ENCODE measurements around the gene DNAJC22.
"Not testable (repeated sequence)": the region's sequence is repeated elsewhere in the genome, so short reads cannot be mapped to it uniquely, and the experiment has no call there.

Gene DNAJC22

DNA sequence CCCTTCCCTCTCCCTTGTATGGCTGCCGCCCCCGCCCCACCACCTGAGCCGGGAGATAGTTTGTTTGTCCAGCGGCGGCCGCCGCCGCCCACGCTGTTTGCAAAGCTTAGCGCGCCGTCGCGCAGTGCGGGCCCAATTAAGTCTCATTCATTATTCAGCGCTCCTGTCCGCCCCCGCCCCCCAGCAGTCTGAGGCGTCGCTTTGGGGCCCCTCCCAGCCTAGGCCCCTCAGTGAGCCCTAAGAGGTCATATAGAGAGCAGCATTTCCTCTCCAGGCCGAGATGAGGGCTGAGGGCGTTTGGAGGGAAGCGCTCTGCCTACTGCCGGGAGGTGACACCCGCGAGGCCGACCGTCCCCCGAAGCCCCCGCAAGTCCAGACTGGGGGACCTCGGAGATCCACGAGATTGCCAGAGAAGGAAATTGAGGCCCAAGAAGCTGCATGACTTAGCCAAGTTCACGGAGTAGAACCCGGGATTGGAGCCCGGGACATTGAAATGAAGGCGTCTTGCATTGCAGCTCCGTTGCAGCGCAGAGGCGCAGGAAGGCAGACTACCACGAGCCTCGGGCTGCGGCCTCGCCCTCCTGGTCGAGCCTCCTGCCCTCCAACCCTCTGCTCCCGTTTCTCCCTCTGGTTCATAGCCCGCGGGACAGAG is at the start of gene DNAJC22:
TSS of gene DNAJC22 (plus strand) at position 230 of the 652 bp plus-strand sequence. CDS start 1,985 bp downstream, outside the sequence.
- DNase-seq (ENCODE audit: low read depth), result no peak

DNA sequence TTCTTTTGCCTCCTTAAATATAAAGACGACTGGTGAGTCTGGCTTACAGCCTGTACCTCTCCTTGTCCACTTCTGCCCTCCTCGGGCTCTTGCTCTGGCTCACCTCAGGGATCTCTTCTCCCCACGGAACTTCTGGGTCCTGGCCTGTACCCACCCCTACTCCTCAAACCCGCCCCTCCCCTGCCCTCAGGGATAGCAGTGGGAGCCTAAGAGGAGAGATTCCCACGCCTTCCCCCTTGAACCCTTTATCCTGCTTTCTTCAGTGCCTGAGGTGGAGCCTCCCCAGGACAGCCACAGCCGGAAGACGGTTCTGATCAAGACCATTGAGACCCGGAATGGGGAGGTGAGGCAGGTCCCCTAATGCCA is 49.0 kb upstream of the DNAJC22 start:
- DNase-seq (ENCODE audit: low read depth), result no peak

DNA sequence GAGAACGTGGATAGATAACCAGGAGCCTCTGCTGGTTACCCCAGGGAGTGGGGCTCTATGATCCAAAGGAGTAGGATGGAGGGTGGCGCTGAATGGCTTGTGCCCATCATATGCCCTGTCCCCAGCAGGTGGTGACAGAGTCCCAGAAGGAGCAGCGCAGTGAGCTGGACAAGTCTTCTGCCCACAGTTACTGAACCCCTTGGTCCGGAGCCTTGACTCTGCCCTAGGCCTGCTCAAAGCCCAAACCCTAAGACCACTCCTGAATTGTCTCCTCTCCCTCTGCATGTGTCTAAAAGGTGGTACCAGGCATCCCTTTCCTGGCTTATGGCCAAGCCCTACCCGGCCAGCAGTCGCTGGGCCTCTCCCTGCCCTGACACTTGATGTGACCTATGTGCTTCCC is 48.5 kb upstream of the DNAJC22 start:
- no peak for DNase-seq (ENCODE audit: low read depth)

- no peak for DNase-seq (ENCODE audit: low read depth)
These were observed 44.9 kb upstream of the DNAJC22 start for GRCh38 chr12:49301760-49302159.

DNA sequence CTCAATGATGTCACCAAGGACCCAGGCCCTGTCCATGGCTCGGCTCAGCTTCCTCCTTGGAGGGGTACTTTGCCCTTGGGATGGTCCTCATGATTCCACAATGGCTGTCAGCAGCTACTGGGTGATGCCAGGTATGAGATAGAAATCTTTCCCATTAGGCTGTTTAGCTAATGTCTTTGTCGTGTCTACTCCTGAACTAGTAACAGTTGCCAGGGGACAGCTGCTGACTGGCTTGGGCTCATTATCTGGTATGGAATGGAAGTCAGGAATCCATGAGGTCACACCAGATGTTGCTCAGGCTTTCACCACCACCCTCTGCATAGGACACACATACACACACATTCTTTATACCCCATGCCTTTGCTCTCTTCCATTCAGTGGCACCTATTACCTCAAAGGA is 42.5 kb upstream of the DNAJC22 start:
- no peak for DNase-seq (ENCODE audit: low read depth)

DNA sequence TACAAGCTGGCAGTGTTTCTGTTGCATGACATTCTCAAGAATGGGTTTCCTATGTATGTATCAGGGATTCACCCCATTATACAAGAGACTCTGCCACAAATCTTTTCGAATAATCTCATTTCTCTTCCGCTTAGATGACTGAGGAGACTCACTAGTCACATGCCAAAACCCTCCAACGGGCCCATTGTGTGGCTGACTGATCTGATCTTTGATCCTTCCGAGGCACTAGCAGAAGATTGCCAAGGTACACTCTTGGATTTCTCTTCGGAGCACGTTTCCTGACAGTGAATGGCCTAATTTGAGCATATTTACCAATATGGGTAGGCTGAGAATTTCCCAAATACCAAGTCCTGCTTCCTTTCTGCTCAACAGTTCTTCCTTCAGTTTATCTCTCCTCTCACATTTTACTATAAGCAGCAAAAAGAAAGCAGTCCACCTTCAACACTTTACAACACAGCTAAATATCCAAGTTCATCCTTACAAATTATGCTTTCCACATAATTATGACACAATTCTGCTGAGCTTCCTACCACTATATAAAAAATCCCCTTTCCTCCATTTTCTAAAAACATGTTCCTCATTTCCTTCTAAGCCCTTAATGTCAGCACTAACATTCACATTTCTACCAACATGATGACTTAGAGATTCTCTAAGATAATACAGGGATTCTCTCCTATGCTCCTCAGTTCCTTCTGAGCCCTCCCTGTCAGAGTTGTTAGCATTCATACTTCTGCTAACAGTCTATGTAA is 40.8 kb upstream of the DNAJC22 start:
- no peak for DNase-seq (ENCODE audit: low read depth)

- DNase-seq (ENCODE audit: low read depth), result no peak
These were observed 37.3 kb upstream of the DNAJC22 start for GRCh38 chr12:49309386-49309785.

- not testable (repeated sequence) for DNase-seq (ENCODE audit: low read depth)
These were observed 36.2 kb upstream of the DNAJC22 start for GRCh38 chr12:49310451-49311000.

DNA sequence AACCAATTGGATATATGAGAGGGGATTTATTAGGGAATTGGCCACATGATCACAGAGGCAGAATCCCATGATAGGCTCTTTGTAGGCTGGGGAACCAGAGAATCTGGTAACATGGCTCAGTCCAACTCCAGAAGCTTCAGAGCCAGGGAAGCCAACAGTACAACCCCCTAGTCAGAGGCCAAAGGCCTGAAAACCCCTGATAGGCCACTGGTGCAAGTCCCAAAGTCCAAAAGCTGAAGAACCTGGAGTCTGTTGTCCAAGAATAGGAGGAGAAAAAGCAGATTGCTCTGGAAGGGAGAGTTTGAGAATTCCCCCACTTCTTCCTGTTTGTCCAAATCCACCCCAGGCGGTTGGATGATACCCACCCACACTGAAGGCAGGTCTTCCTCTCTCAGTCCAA is 31.9 kb upstream of the DNAJC22 start:
- no peak for DNase-seq (ENCODE audit: low read depth)

GRCh38 chr12:49317118-49317517 is 29.6 kb upstream of the DNAJC22 start:
- not testable (repeated sequence) for DNase-seq (ENCODE audit: low read depth)

- not testable (repeated sequence) for DNase-seq (ENCODE audit: low read depth)
These were observed 26.1 kb upstream of the DNAJC22 start for GRCh38 chr12:49320411-49321103.

- DNase-seq (ENCODE audit: low read depth), result no peak
These were observed 24.4 kb upstream of the DNAJC22 start for GRCh38 chr12:49322367-49322707.

DNA sequence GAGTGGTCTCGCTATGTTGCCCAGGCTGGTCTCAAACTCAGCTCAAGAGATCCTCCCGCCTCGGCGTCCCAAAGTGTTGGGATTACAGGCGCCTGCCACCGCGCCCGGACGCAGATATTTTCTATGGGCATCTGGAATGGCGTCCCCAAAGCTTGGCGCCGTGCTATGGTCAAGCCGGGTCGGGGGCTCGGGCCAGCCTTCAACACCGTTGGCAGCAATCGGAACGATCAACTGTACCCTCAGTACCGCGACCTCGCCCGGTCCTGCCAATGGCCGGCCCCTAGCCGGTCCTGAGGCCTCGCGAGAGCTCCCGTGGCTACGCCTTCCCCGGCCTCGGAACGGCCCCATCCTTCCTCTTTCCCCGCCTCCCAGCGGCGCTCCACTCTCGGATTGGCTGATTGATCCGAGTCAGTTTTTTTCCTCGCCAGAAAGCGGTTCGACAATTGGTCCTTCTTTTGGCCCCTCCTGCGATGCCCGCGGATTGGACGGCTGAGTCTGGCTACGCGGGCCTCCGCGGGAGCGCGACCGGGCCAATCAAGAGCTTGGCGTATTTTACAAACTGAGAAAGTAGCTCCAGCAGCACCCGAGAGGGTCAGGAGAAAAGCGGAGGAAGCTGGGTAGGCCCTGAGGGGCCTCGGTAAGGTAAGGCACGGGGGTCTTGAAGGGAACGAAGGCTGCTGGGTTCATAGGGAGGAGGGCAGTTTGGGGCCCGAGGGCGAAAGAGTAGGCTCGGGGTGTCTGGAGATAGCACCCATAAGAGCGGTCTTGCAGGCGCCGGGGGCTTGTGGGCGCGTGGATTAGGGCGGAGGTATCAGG is 23.8 kb upstream of the DNAJC22 start, which contains the start of gene TROAP:
TSS of gene TROAP (plus strand) at position 548 of the 816 bp plus-strand sequence. CDS start 354 bp downstream, outside the sequence.
- peak; percentile 99 for DNase-seq (ENCODE audit: low read depth)

- DNase-seq (ENCODE audit: low read depth), result no peak
These were observed 23.1 kb upstream of the DNAJC22 start for GRCh38 chr12:49323524-49324097.

GRCh38 chr12:49325606-49326005 is 21.1 kb upstream of the DNAJC22 start:
- DNase-seq (ENCODE audit: low read depth), result no peak

DNA sequence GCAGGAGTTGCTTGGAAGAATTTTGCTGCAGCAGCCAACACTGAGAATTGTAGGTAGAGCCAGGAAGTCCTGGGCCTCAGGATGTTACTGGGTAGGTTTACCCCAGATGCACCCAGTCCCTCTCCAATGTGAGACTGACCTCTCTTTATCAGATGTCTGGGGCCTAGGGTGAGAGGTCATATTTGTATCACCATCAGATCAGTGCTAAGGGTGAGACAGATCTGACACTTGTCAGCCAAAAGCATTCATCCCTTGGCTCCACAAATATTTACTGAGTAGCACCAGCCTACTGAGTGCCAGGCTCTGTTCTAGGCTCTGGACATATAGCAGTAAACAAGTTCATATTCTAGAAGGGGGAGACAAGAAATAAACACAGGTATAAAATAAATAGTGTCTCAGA is 19.3 kb upstream of the DNAJC22 start:
- DNase-seq (ENCODE audit: low read depth), result no peak

DNA sequence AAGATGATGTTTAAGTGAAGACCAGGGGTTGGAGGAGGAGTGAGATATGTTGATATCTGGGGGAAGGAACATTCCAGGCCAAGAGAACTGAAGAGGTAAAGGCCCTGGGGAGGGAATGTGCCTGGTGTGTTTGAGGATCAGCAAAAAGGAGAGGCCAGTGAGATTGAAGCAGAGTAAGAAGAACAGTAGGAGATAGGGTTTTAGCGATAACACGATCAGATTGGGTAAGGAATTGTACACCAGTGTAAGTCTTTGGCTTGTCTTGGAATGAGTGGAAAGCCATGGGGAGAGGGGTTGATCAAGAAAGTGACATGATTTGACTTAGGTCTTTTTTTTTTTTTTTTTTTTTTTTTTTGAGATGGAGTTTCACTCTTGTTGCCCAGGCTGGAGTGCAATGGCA is 18.8 kb upstream of the DNAJC22 start:
- no peak for DNase-seq (ENCODE audit: low read depth)

GRCh38 chr12:49328816-49329215 is 17.9 kb upstream of the DNAJC22 start:
- no peak for DNase-seq (ENCODE audit: low read depth)

DNA sequence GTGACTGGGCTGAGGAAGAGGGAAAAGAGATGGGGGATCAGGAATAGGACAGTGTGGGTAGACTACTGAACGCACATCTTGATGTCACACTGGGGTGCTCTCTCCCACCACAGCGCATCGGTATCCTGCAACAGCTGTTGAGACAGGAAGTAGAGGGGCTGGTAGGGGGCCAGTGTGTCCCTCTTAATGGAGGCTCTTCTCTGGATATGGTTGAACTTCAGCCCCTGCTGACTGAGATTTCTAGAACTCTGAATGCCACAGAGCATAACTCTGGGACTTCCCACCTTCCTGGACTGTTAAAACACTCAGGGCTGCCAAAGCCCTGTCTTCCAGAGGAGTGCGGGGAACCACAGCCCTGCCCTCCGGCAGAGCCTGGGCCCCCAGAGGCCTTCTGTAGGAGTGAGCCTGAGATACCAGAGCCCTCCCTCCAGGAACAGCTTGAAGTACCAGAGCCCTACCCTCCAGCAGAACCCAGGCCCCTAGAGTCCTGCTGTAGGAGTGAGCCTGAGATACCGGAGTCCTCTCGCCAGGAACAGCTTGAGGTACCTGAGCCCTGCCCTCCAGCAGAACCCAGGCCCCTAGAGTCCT is 16.6 kb upstream of the DNAJC22 start:
- DNase-seq (ENCODE audit: low read depth), result no peak

DNA sequence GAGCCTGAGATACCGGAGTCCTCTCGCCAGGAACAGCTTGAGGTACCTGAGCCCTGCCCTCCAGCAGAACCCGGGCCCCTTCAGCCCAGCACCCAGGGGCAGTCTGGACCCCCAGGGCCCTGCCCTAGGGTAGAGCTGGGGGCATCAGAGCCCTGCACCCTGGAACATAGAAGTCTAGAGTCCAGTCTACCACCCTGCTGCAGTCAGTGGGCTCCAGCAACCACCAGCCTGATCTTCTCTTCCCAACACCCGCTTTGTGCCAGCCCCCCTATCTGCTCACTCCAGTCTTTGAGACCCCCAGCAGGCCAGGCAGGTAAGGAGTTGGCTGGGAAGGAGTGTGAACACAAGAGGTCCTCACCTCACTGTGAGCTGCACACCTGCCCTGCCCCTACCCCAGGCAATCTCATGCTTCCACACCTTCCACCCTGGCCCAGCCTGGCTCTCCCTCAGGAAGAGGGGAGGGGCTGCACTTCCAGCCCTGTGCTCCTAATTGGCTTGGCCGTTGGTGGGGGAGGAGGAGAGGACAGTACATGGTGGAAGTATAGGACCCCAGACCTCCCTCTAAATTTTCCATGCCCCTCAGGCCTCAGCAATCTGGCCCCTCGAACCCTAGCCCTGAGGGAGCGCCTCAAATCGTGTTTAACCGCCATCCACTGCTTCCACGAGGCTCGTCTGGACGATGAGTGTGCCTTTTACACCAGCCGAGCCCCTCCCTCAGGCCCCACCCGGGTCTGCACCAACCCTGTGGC is 15.9 kb upstream of the DNAJC22 start:
- no peak for DNase-seq (ENCODE audit: low read depth)
